Epithelial cell of esophagus (primary cell): Measurements from ENCODE around the gene PPME1.
A peak's percentile ranks its signal among the peaks of the same experiment; 100 is the strongest.

Source experiments
- DNase-seq: peaks from one replicate; pipeline ENCODE4 v3.0.0; 2010; ENCODE audit warnings: low read depth
- H3K4me3 ChIP-seq: 2 replicates; pipeline ENCODE4 v1.5.1; 2011; ENCODE audit warnings: mild to moderate bottlenecking, low read length, control low read depth
- TF ChIP-seq, protein P1 (sequence below): IDR thresholded peaks from 2 replicates; pipeline ENCODE4 v1.5.1; 2011; ENCODE audit warnings: low read depth, mild to moderate bottlenecking, low read length, control low read depth, inconsistent platforms; ENCODE audit not compliant: insufficient read depth; ENCODE audit errors: missing control alignments

Gene PPME1

DNA sequence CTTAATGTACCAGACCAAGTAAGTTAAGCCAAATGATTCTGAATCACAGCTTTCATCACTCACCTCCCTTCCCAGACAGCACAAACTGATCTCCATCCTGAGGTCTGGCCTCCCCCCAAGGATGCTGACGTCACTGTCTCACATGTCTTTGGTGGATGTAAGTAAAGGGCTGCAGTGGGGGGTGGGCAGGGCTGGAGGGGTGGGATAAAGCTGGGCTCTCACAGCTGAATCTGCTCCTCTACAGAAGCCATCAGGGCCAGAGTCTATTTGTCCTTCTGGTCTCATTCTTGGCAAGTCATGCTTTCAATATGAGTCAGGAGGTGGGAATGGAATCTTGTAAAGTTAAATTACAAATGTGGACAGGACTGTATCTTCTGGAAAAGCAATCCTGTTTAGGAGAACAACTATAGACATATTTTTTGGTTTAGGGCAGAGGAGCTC lies 107.7 kb downstream of the PPME1 start:
- no peak overlapping the region for H3K4me3 ChIP-seq
- peak; percentile 70 for DNase-seq
- TF ChIP-seq, protein P1, sequence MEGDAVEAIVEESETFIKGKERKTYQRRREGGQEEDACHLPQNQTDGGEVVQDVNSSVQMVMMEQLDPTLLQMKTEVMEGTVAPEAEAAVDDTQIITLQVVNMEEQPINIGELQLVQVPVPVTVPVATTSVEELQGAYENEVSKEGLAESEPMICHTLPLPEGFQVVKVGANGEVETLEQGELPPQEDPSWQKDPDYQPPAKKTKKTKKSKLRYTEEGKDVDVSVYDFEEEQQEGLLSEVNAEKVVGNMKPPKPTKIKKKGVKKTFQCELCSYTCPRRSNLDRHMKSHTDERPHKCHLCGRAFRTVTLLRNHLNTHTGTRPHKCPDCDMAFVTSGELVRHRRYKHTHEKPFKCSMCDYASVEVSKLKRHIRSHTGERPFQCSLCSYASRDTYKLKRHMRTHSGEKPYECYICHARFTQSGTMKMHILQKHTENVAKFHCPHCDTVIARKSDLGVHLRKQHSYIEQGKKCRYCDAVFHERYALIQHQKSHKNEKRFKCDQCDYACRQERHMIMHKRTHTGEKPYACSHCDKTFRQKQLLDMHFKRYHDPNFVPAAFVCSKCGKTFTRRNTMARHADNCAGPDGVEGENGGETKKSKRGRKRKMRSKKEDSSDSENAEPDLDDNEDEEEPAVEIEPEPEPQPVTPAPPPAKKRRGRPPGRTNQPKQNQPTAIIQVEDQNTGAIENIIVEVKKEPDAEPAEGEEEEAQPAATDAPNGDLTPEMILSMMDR: no peak

DNA sequence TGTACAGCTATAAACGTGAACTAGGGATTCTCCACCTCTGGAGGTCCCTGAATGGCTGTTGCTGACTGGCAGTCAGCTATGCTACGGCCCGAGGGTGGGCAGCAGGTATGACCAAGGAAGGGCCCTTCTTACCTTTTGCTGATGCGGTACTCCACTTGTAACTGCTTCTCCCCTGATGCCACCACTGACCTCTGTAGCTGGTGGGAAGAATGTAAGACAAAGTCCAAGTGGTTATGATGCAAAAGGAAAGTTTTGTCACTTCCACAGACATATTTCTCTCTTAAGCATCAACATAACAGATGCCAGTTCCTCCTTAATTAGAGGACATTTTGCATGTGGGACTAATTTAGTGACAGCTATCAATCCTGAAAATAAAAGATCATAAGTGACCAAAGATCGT lies 108.2 kb downstream of the PPME1 start:
- no peak overlapping the region for H3K4me3 ChIP-seq
- no peak for DNase-seq
- TF ChIP-seq, protein P1: no peak

DNA sequence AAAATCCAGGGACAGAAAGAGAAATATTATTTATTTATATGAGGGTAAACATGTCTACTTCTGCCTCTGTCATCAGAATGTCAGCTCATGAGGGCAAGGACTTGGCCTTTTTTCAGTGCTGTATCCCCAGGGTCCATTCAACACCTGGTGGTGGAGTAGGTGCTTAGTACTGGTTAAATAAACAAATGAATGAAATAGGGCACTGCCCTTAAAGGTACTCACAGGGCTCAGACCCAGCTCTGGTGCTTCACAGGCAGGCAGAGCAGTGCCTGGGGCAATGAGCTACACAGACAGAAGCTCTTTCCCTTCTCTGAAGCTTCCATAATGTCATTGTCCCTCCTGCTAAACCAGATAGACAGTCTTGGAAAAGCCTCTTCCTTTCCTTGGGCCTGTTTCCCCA lies 109.4 kb downstream of the PPME1 start:
- DNase-seq: no peak
- TF ChIP-seq, protein P1: no peak

DNA sequence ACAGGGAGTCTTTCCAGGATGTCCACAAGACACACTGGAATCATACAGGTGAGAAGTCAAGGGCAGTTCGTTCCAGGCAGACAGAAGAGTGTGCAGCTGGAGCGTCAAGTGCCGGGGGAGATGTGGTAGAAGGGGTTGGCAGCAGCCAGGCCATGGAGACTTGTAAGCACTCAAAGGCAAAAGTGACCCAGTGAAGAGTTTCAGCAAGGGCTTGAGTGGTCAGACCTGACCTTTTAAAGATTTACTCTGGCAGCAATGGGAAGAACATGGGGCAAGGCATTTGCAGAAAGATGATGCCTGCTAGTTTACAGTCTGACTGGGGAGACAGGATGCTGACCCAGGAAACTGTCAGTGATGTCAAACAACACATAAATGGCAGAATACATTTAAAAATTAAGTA lies 111.3 kb downstream of the PPME1 start:
- no peak overlapping the region for H3K4me3 ChIP-seq
- TF ChIP-seq, protein P1: no peak
- DNase-seq: no peak

More for the DNA sequence above, 109.4 kb downstream of the PPME1 start:
- H3K4me3 ChIP-seq: no peak overlapping the region

DNA sequence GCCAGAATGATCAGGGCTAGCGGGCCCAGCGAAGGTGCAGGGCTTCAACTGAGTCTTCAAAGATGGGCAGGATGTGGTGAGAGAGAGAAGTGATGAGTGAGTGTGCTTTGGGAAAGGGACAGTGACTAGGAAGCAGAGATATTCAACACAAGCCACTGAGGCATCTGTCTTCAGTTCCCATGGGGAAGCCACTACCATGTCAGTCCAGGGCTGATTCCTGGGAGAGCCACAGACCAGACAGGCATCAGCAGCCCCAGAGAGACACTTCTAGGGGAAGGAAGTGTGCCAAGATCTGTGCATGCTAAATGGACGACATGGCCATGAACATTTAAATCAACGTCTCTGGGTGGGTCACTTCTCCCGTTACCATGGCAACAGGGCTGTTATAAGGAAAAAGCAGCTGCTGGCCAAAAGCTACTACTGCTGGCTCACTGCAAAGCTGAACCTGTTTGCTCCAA lies 111.9 kb downstream of the PPME1 start:
- DNase-seq: no peak
- no peak overlapping the region for H3K4me3 ChIP-seq
- TF ChIP-seq, protein P1: no peak

DNA sequence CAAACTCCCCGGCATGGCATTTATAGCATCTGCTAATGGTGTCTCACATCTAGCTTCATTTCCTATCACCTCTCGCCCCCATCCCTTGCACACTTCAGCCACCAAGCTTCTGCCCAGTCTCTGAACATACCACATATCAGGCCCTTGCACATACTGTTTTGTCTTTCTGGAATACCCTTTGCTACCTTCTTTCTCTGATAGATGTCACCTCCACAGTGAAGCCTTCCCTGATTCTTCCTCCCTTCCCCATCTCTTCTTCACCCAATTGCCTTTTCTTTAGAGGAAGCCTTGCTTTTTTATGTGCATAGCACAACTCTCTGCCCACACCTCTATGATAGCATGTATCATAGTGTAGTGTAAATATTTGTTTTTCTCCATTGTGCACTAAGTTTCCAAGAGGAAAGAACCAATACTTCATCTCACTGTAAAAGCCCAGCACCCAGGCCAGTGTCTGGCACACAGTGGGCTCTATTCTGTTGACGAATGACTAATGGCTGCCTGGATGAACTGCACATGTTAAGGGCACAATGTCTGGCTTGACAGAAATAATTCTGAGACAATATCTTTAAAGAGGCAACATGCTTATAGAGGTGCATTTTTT lies 112.6 kb downstream of the PPME1 start:
- TF ChIP-seq, protein P1: no peak
- H3K4me3 ChIP-seq: no peak overlapping the region
- DNase-seq: no peak

DNA sequence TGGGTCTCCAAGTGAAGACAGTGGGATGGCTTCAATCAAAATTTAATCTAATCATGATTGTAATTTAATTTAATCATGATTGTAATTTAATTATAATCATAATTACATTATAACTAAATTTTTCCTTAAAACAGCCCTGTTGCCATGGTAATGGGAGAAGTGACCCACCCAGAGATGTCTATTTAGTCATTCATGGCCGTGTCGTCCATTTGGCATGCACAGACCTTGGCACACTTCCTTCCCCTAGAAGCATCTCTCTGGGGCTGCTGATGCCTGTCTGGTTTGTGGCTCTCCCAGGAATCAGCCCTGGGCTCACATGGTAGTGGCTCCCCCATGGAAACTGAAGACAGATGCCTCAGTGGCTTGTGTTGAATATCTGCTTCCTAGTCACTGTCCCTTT lies 113.4 kb downstream of the PPME1 start:
- H3K4me3 ChIP-seq: no peak overlapping the region
- TF ChIP-seq, protein P1: no peak
- DNase-seq: no peak
